HG03558 (cell line): ENCODE data around the gene PDE4D.
"Not testable (repeated sequence)": the region's sequence is repeated elsewhere in the genome, so short reads cannot be mapped to it uniquely, and the experiment has no call there.

Source experiments
- ATAC-seq: cut with Tn5 transposase; IDR thresholded peaks from one replicate; pipeline ENCODE4 v1.9.1; 2021; ENCODE audit warnings: moderate number of reproducible peaks; ENCODE audit not compliant: unreplicated experiment; ENCODE audit errors: extremely low read depth

The PDE4D gene

GRCh38 chr5:59327191-59327980 is 566.1 kb downstream of the PDE4D start:
- no peak for ATAC-seq

GRCh38 chr5:59326596-59326995 is 566.9 kb downstream of the PDE4D start:
- no peak for ATAC-seq

GRCh38 chr5:59325070-59325469 is 568.5 kb downstream of the PDE4D start:
- no peak for ATAC-seq

- ATAC-seq: no peak
Measured at GRCh38 chr5:59322894-59323293, 570.6 kb downstream of the PDE4D start.

GRCh38 chr5:59322058-59322457 is 571.5 kb downstream of the PDE4D start:
- no peak for ATAC-seq

GRCh38 chr5:59321642-59322041 is 571.9 kb downstream of the PDE4D start:
- no peak for ATAC-seq

GRCh38 chr5:59320420-59320819 is 573.1 kb downstream of the PDE4D start:
- no peak for ATAC-seq

- no peak for ATAC-seq
Measured at GRCh38 chr5:59319250-59319649, 574.3 kb downstream of the PDE4D start.

GRCh38 chr5:59317774-59318205 is 575.7 kb downstream of the PDE4D start:
- ATAC-seq: no peak

- ATAC-seq: no peak
Measured at GRCh38 chr5:59317023-59317773, 576.3 kb downstream of the PDE4D start.

GRCh38 chr5:59312223-59312622 is 581.3 kb downstream of the PDE4D start:
- ATAC-seq: no peak

- not testable (repeated sequence) for ATAC-seq
Measured at GRCh38 chr5:59308685-59309084, 584.8 kb downstream of the PDE4D start.

- ATAC-seq: not testable (repeated sequence)
Measured at GRCh38 chr5:59303289-59303716, 590.2 kb downstream of the PDE4D start.

- not testable (repeated sequence) for ATAC-seq
Measured at GRCh38 chr5:59302509-59302908, 591.0 kb downstream of the PDE4D start.

- ATAC-seq: no peak
Measured at GRCh38 chr5:59301727-59302126, 591.8 kb downstream of the PDE4D start.

GRCh38 chr5:59300930-59301329 is 592.6 kb downstream of the PDE4D start:
- no peak for ATAC-seq

GRCh38 chr5:59299006-59299405 is 594.5 kb downstream of the PDE4D start:
- no peak for ATAC-seq

GRCh38 chr5:59296317-59297264 is 596.9 kb downstream of the PDE4D start:
- ATAC-seq: no peak

GRCh38 chr5:59293700-59294099 is 599.8 kb downstream of the PDE4D start:
- no peak for ATAC-seq

GRCh38 chr5:59291941-59292340 is 601.6 kb downstream of the PDE4D start:
- no peak for ATAC-seq
